Erythroblast (primary cell): ENCODE data around the gene POFUT1.

Experiments
- GATA1 ChIP-seq: IDR thresholded peaks from 2 replicates; pipeline ENCODE4 v1.6.1; 2011; ENCODE audit warnings: low read depth, mild to moderate bottlenecking, control low read depth, low read length, moderate library complexity
- POLR2A ChIP-seq: IDR thresholded peaks from 2 replicates; pipeline ENCODE4 v1.6.1; 2011; ENCODE audit warnings: mild to moderate bottlenecking, low read length

GRCh38 chr20:32164984-32165735 is 42.5 kb upstream of the POFUT1 start:
- TF ChIP-seq POLR2A (no peak), GATA1 (no peak)
